Measurements from ENCODE around the gene SLC38A5. TPM values are rescaled to one million over a fixed set of nuclear protein-coding genes. Genes with fewer than 3 reads are reported as not detected.

The SLC38A5 gene
- total RNA-seq, 4 donors from 2014 or later = 5.7 to 14.3 (median 11.3) TPM

- 72 to 80% methylated on average over 1 to 7 of the region's 7 CpGs for WGBS, 2 donors (ENCODE audit: low coverage in 1 of 2)
- TF ChIP-seq EP300 (IDR thresholded peaks at IDR 0.05; ENCODE audit: low read depth) = no peak
- in situ Hi-C loops (cut with MboI; ENCODE audit: low pct_ligation_motif_present in 1 of 4, low pct_unique_long_range_greater_than_20kb in 1 of 4, low sequenced_read_pairs in 3 of 4) = loop anchor here in 2 of 4 donors (25.0 kb wide), 1 partner anchor 405 kb away; no protein-coding TSS in a partner anchor
- Histone ChIP-seq H3K9me3 (no peaks in the 10 kb centered on the region), H3K36me3 (no peaks in the 10 kb centered on the region), H3K27me3 (no peaks in the 10 kb centered on the region), H3K27ac (no peak overlapping the region), H3K4me1 (no peaks in the 10 kb centered on the region), H3K4me3 (no peak overlapping the region)
- no peak for DNase-seq
- intact Hi-C loops (cut with DNase I; ENCODE audit: low total_unique reads) = no loop called here
These were observed 22.3 kb upstream of the SLC38A5 start for GRCh38 chrX:48492293-48492910.

DNA sequence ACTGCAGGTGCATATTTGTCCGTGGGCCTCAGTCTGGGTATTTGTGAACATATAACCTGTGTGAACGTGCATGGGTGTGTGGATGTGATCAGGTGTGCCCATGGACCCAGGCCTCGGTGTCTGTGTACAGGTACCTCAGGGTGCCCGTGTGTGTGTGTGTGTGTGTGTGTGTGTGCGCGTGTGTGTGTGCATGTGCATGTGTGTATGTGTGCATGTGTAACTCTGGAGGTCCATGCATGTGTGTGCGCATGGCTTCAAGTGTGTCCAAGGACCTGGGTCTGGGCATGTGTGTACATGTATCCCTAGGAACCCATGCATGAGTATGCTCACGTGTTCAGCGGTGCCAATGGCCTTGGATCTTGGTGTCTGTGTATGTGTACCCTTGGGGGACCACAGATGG, 21.7 kb upstream of the SLC38A5 start:
- H3K9me3 ChIP-seq = no peaks in the 10 kb centered on the region
- H3K4me1 ChIP-seq = no peaks in the 10 kb centered on the region
- no peaks in the 10 kb centered on the region for H3K27me3 ChIP-seq
- TF ChIP-seq CTCF (IDR thresholded peaks at IDR 0.05) (no peak), POLR2A (IDR thresholded peaks at IDR 0.05) (no peak), EP300 (IDR thresholded peaks at IDR 0.05; ENCODE audit: low read depth) (no peak), POLR2AphosphoS5 (IDR thresholded peaks at IDR 0.05) (no peak)
- 89% methylated on average over 8 of the region's 9 CpGs; no CpG with 5 or more reads in 1 of the 2 donors for WGBS, 2 donors (ENCODE audit: low coverage in 1 of 2)
- H3K27ac ChIP-seq = no peak overlapping the region
- no peak overlapping the region for H3K4me3 ChIP-seq
- DNase-seq = no peak
- H3K36me3 ChIP-seq = no peaks in the 10 kb centered on the region
- in situ Hi-C loops (cut with MboI; ENCODE audit: low pct_ligation_motif_present in 1 of 4, low pct_unique_long_range_greater_than_20kb in 1 of 4, low sequenced_read_pairs in 3 of 4) = loop anchor here in 2 of 4 donors (25.0 kb wide), 1 partner anchor 405 kb away; no protein-coding TSS in a partner anchor
- intact Hi-C loops (cut with DNase I; ENCODE audit: low total_unique reads) = loop anchor here (2.0 kb wide), 1 partner anchor 27 kb away; no protein-coding TSS in a partner anchor

GRCh38 chrX:48490661-48491060, 20.6 kb upstream of the SLC38A5 start:
- H3K9me3 ChIP-seq = no peaks in the 10 kb centered on the region
- TF ChIP-seq POLR2A (IDR thresholded peaks at IDR 0.05) = no peak
- no peak for TF ChIP-seq EP300 (IDR thresholded peaks at IDR 0.05; ENCODE audit: low read depth)
- TF ChIP-seq POLR2AphosphoS5 (IDR thresholded peaks at IDR 0.05) = no peak
- TF ChIP-seq CTCF (IDR thresholded peaks at IDR 0.05) = no peak
- no peaks in the 10 kb centered on the region for H3K36me3 ChIP-seq
- intact Hi-C loops (cut with DNase I; ENCODE audit: low total_unique reads) (loop anchor here (2.0 kb wide), 1 partner anchor 26 kb away; no protein-coding TSS in a partner anchor), in situ Hi-C loops (cut with MboI; ENCODE audit: low pct_ligation_motif_present in 1 of 4, low pct_unique_long_range_greater_than_20kb in 1 of 4, low sequenced_read_pairs in 3 of 4) (loop anchor here in 2 of 4 donors (25.0 kb wide), 1 partner anchor 403 kb away; no protein-coding TSS in a partner anchor)
- 74% methylated on average over 8 of the region's 8 CpGs; no CpG with 5 or more reads in 1 of the 2 donors for WGBS, 2 donors (ENCODE audit: low coverage in 1 of 2)
- no peaks in the 10 kb centered on the region for H3K27me3 ChIP-seq
- no peak overlapping the region for H3K4me3 ChIP-seq
- no peak overlapping the region for H3K27ac ChIP-seq
- no peaks in the 10 kb centered on the region for H3K4me1 ChIP-seq
- DNase-seq = no peak

DNA sequence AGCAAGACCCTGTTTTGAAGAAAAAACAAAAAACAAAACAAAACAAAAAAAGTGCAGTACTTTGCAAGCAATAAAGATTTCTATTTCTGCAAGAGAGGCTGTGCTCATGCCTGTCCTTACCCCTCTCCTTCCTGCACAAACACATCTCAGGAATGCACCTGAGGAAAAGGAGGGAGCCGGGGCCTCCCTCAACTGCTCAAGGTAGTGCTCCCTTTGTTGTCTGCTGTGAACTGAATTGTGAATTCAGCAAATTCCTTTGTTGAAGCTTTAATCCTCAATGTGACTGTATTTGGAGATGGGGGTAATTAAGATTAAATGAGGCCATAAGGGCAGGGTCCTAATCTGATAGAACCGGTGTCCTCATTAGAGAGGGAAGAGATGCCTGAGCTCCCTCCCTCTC, 19.8 kb upstream of the SLC38A5 start:
- WGBS, 2 donors (ENCODE audit: low coverage in 1 of 2) = 93% methylated on average over 2 of the region's 2 CpGs; no CpG with 5 or more reads in 1 of the 2 donors
- in situ Hi-C loops (cut with MboI; ENCODE audit: low pct_ligation_motif_present in 1 of 4, low pct_unique_long_range_greater_than_20kb in 1 of 4, low sequenced_read_pairs in 3 of 4) = loop anchor here in 2 of 4 donors (25.0 kb wide), 1 partner anchor 403 kb away; no protein-coding TSS in a partner anchor
- Histone ChIP-seq H3K4me1 (no peaks in the 10 kb centered on the region), H3K9me3 (no peaks in the 10 kb centered on the region), H3K4me3 (no peak overlapping the region), H3K36me3 (no peaks in the 10 kb centered on the region), H3K27ac (no peak overlapping the region), H3K27me3 (no peaks in the 10 kb centered on the region)
- intact Hi-C loops (cut with DNase I; ENCODE audit: low total_unique reads) = loop anchor here (2.0 kb wide), 1 partner anchor 25 kb away; no protein-coding TSS in a partner anchor
- DNase-seq = no peak
- TF ChIP-seq POLR2A (IDR thresholded peaks at IDR 0.05) (no peak), POLR2AphosphoS5 (IDR thresholded peaks at IDR 0.05) (no peak), CTCF (IDR thresholded peaks at IDR 0.05) (no peak), EP300 (IDR thresholded peaks at IDR 0.05; ENCODE audit: low read depth) (no peak)
